Keratinocyte (primary cell): ENCODE data around the gene CSMD2. TPM values are rescaled to one million over a fixed set of nuclear protein-coding genes. Genes with fewer than 3 reads are reported as not detected.

Experiments
- DNase-seq: peaks from one replicate; pipeline ENCODE4 v3.0.0-alpha.2; 2011; ENCODE audit warnings: low read depth, missing footprints, low spot score
- FAIRE-seq: peaks from 2 replicates; lab custom pipeline; 2011; peaks lifted over from hg19 to GRCh38; lab: Jason Lieb, UNC
- H2AFZ ChIP-seq: 2 replicates; pipeline ENCODE4 v1.6.0; 2012; ENCODE audit warnings: low read length, control low read depth, inconsistent platforms; ENCODE audit not compliant: control insufficient read depth
- H3K27ac ChIP-seq: 2 replicates; pipeline ENCODE4 v1.5.1; 2011; ENCODE audit warnings: low read length; ENCODE audit not compliant: control insufficient read depth, insufficient read depth
- H3K27me3 ChIP-seq: 3 replicates; pipeline ENCODE4 v1.6.0; 2011; ENCODE audit warnings: low read length; ENCODE audit not compliant: control insufficient read depth, insufficient read depth; ENCODE audit errors: extremely low read depth
- H3K36me3 ChIP-seq, 2 experiments: 2 replicates in 1 of 2; 3 replicates in 1 of 2; pipeline ENCODE4 v1.5.1; 2011; ENCODE audit warnings: low read length in 2 of 2, mild to moderate bottlenecking in 1 of 2; ENCODE audit not compliant: control insufficient read depth in 2 of 2, insufficient read depth in 2 of 2; ENCODE audit errors: extremely low read depth in 1 of 2
- H3K4me1 ChIP-seq: 3 replicates; pipeline ENCODE4 v1.5.1; 2011; ENCODE audit warnings: low read length; ENCODE audit not compliant: control insufficient read depth, insufficient read depth; ENCODE audit errors: extremely low read depth
- H3K4me2 ChIP-seq: 3 replicates; pipeline ENCODE4 v1.6.0; 2011; ENCODE audit warnings: low read depth, low read length; ENCODE audit not compliant: control insufficient read depth, insufficient read depth; ENCODE audit errors: extremely low read depth
- H3K4me3 ChIP-seq, 3 experiments: fragments of 200-600 bp in 1 of 3; sonication (generic) in 1 of 3; 2 replicates in 2 of 3; 3 replicates in 1 of 3; pipeline ENCODE4 v1.5.1; 2011 to 2016; ENCODE audit warnings: low read length in 3 of 3, mild to moderate bottlenecking in 3 of 3, control low read depth in 2 of 3, inconsistent platforms in 1 of 3, low read depth in 1 of 3, mixed read lengths in 1 of 3, mixed run types in 1 of 3, moderate library complexity in 1 of 3; ENCODE audit not compliant: control insufficient read depth in 2 of 3, insufficient read depth in 2 of 3; ENCODE audit errors: extremely low read depth in 1 of 3
- H3K79me2 ChIP-seq: 2 replicates; pipeline ENCODE4 v1.6.0; 2012; ENCODE audit warnings: low read length; ENCODE audit not compliant: control insufficient read depth, insufficient read depth
- H3K9ac ChIP-seq: 3 replicates; pipeline ENCODE4 v1.6.0; 2011; ENCODE audit warnings: low read length; ENCODE audit not compliant: control insufficient read depth, insufficient read depth; ENCODE audit errors: extremely low read depth
- H3K9me1 ChIP-seq: 3 replicates; pipeline ENCODE4 v1.6.0; 2011; ENCODE audit warnings: low read length; ENCODE audit not compliant: control insufficient read depth, insufficient read depth; ENCODE audit errors: extremely low read depth
- H3K9me3 ChIP-seq: 2 replicates; pipeline ENCODE4 v1.5.1; 2012; ENCODE audit warnings: low read depth, low read length; ENCODE audit not compliant: control insufficient read depth
- H4K20me1 ChIP-seq: 3 replicates; pipeline ENCODE4 v1.6.0; 2011; ENCODE audit warnings: low read length; ENCODE audit not compliant: control insufficient read depth, insufficient read depth; ENCODE audit errors: extremely low read depth
- CTCF ChIP-seq, 3 experiments: IDR thresholded peaks in 1 of 3; conservative IDR thresholded peaks in 1 of 3; optimal IDR thresholded peaks in 1 of 3; 2 replicates in 2 of 3; 3 replicates in 1 of 3; pipeline versions ENCODE3 to v1.5.1; 2011; ENCODE audit warnings: low read length in 3 of 3, mild to moderate bottlenecking in 3 of 3, moderate library complexity in 2 of 3, control low read depth in 1 of 3, inconsistent platforms in 1 of 3; ENCODE audit not compliant: insufficient read depth in 2 of 3; ENCODE audit errors: extremely low read depth in 1 of 3
- EZH2 ChIP-seq: IDR thresholded peaks from one replicate; pipeline ENCODE4 v1.6.1; 2012; ENCODE audit warnings: inconsistent platforms, mild to moderate bottlenecking, low read length, moderate library complexity
- dilution Hi-C: fragments of 300-500 bp; cut with MboI; formaldehyde crosslinking; loops from one replicate; pipeline ENCODE4 v1.7.0; 2020; ENCODE audit warnings: low sequenced_read_pairs; ENCODE audit not compliant: extremely low pct_ligation_motif_present
- polyA plus RNA-seq, 5 experiments: library from polyadenylated mRNA; depleted of rRNA in 3 of 5; stranded (reverse) in 3 of 5; stranded (forward) in 1 of 5; unstranded in 1 of 5; fragments of >200 nt; gene quantifications; 1 replicate in 1 of 5; 2 replicates in 3 of 5; 3 replicates in 1 of 5; pipeline versions ENCODE4 v1.2.1 to v1.2.3, GENCODE V29; 2011 to 2012; ENCODE audit warnings: missing spikeins in 2 of 5, low read depth in 1 of 5, low replicate concordance in 1 of 5

The CSMD2 gene
- polyA plus RNA-seq, 1 donor (not counting 4 experiments of a cell fraction or from before 2014, with no cell fraction given), result 2.0 TPM

- FAIRE-seq (no peak), DNase-seq (no peak)
- Histone ChIP-seq H3K9ac (no peak overlapping the region), H3K9me3 (no peaks in the 10 kb centered on the region), H3K27ac (no peak overlapping the region), H2AFZ (no peak overlapping the region), H3K4me2 (no peak overlapping the region), H3K27me3 (no peaks in the 10 kb centered on the region), H3K4me3 (no peak overlapping the region), H3K9me1 (no peaks in the 10 kb centered on the region), H4K20me1 (no peaks in the 10 kb centered on the region), H3K79me2 (no peaks in the 10 kb centered on the region), H3K36me3 (no peaks in the 10 kb centered on the region), H3K4me1 (no peaks in the 10 kb centered on the region)
- dilution Hi-C loops, result no loop called here
- no peak for TF ChIP-seq CTCF (optimal IDR thresholded peaks at IDR 0.05 in 1 of 3, IDR thresholded peaks at IDR 0.05 in 1 of 3, conservative IDR thresholded peaks at IDR 0.05 in 1 of 3; ENCODE audit: extremely low read depth in 1 of 3, insufficient read depth in 2 of 3, low read length in 3 of 3)
- TF ChIP-seq EZH2, result no peak
Observed at GRCh38 chr1:33680281-33680840, 484.7 kb downstream of the CSMD2 start.

DNA sequence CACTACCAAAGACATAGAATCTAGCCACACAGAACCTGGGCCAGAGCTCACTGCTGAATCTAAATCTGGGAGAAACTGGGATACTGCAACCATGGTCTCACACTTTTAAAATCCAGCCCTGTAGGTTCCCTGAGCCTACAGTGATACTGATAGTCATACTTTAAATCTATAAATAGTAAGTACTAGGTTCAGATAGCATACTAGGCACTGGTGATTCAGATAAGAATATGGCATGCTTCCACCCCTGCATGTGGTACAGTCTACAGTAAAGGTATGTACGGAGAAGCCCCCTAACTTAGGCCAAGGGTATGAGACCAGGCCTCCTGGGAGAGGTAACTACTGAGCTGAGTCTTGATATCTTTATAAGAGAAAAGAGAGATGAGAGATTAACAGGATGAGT is 494.5 kb downstream of the CSMD2 start:
- Histone ChIP-seq H3K27ac (no peak overlapping the region), H3K9ac (no peak overlapping the region), H3K27me3 (no peaks in the 10 kb centered on the region), H3K36me3 (no peaks in the 10 kb centered on the region), H3K4me3 (no peak overlapping the region), H3K9me1 (no peaks in the 10 kb centered on the region), H3K4me1 (no peaks in the 10 kb centered on the region), H3K9me3 (no peaks in the 10 kb centered on the region), H3K79me2 (no peaks in the 10 kb centered on the region), H2AFZ (no peak overlapping the region), H4K20me1 (no peaks in the 10 kb centered on the region), H3K4me2 (no peak overlapping the region)
- DNase-seq (no peak), FAIRE-seq (no peak)
- TF ChIP-seq CTCF (optimal IDR thresholded peaks at IDR 0.05 in 1 of 3, IDR thresholded peaks at IDR 0.05 in 1 of 3, conservative IDR thresholded peaks at IDR 0.05 in 1 of 3; ENCODE audit: extremely low read depth in 1 of 3, insufficient read depth in 2 of 3, low read length in 3 of 3) (no peak), EZH2 (no peak)
- dilution Hi-C loops, result no loop called here
